ENCODE measurements around the gene GMCL1. TPM values are rescaled to one million over a fixed set of nuclear protein-coding genes. Genes with fewer than 3 reads are reported as not detected.

Gene GMCL1
- total and polyA plus RNA-seq, 9 of the 15 experiments (the other 6 are each of a cell fraction or from before 2014, with no cell fraction given) = 7.0 to 27.3 (median 15.4) TPM

- TF ChIP-seq ZBTB5 (IDR thresholded peaks at IDR 0.05) (no peak), MXD1 (CRISPR knock-in tag; IDR thresholded peaks at IDR 0.05; ENCODE audit: borderline replicate concordance, poor library complexity, severe bottlenecking) (peak; percentile 44), SRSF7 (optimal IDR thresholded peaks at IDR 0.05; ENCODE audit: low read depth, low read length) (no peak), ZKSCAN8 (CRISPR knock-in tag; IDR thresholded peaks at IDR 0.05) (no peak), SOX6 (IDR thresholded peaks at IDR 0.05) (peak; percentile 25; the same call in 1 of the 2 replicates), SMARCA4 (IDR thresholded peaks at IDR 0.05) (no peak), ETS2 (tag; IDR thresholded peaks at IDR 0.05; ENCODE audit: borderline replicate concordance, poor library complexity, severe bottlenecking) (no peak), RUNX1 (IDR thresholded peaks at IDR 0.05; ENCODE audit: low read depth) (no peak), ZFP1 (CRISPR knock-in tag; IDR thresholded peaks at IDR 0.05) (no peak), NR4A1 (CRISPR knock-in tag; IDR thresholded peaks at IDR 0.05) (no peak), NR4A1 (tag; IDR thresholded peaks at IDR 0.05) (no peak), BCLAF1 (IDR thresholded peaks at IDR 0.05; ENCODE audit: borderline replicate concordance in 1 of 2, control insufficient read depth in 1 of 2, low read depth in 2 of 2, low read length in 1 of 2) (0 out of 4 replicates have a peak, but pooled peaks of 1 of the 2 experiments have one; percentile 29), CBX5 (IDR thresholded peaks at IDR 0.05; ENCODE audit: borderline replicate concordance, low read depth) (no peak), PRPF4 (IDR thresholded peaks at IDR 0.05; ENCODE audit: insufficient read depth, low read depth, low read length, poor library complexity, severe bottlenecking) (no peak), CEBPZ (IDR thresholded peaks at IDR 0.05; ENCODE audit: borderline replicate concordance, low read depth, low read length) (no peak), HOXB6 (CRISPR knock-in tag; IDR thresholded peaks at IDR 0.05; ENCODE audit: borderline replicate concordance) (no peak), ATF7 (IDR thresholded peaks at IDR 0.05) (peak; percentile 87), IFI16 (CRISPR knock-in tag; IDR thresholded peaks at IDR 0.05) (no peak)
Measured at GRCh38 chr2:69829256-69830044, at the start of gene GMCL1 (continued).
